CD4-positive, alpha-beta T cell treated with Interleukin-6 at 100 ng/mL for 8 hours (primary cell): ENCODE results near the gene GPATCH2L.
A peak's percentile ranks its signal among the peaks of the same experiment; 100 is the strongest.

Source experiments
- DNase-seq: peaks from one replicate; pipeline ENCODE4 v3.0.0-alpha.2; 2020; ENCODE audit warnings: mixed read lengths, low spot score

GPATCH2L gene

DNA sequence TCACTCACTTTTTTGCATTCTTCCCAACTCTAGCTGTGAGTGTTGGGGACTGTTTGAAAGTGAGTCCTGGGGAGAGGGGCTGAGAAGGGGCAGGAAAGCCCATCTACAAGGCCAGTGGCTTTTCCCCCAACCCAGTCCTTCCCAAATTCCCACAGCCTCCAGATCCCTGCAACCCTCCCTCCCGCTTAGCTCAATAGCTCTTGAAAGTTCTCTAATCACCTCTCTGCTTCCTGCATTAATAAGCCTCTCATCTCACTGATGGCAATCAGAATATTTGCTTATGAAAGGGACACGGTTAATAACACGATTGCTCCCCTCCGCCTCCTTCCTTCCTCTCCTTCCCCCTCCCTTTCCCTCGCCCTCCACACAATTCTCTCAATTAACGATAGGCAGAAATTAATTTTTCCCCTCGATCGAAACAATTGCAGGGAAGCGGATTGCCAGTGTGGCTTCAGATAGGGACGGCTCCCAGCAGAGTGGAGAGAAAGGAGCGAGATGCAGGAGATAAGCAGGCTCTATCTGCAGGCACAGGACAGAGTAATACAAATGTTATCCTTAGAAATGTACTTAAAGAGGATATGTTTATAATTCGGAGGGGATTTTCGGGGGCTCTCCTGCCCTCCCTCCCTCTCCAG is 15.1 kb upstream of the GPATCH2L start:
- no peak for DNase-seq

DNA sequence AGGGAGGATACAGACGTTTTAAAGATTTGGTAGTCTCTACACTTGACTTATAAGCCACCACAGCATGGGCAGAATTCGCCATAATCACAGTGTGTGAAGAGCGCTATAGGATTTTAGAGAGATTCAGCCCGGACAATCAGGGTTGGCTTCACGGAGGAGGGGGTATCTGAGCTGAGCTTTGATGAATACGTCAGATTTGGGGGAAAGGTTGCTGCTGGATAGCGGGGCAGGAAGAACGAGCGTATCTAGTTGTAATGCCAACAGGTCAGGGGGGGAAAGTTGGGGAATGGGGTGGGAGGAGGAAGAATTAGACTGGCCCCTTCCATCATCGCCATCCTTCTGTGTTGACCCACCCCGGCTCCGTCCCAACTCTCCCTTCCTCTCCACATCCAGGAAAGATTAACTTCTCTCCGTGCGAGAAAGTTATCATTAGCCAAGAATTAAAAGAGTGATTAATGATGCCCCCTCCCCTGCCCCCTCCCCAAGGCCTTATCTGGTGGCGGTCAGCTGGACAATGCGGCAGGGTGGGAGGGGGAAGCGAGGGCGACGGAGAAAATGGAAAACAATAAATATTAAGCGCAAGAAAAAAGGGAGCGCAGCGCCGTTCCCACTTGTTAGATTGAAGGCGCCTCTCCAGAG is 13.5 kb upstream of the GPATCH2L start:
- no peak for DNase-seq

- no peak for DNase-seq
These were observed 12.7 kb upstream of the GPATCH2L start for GRCh38 chr14:76138758-76139723.

DNA sequence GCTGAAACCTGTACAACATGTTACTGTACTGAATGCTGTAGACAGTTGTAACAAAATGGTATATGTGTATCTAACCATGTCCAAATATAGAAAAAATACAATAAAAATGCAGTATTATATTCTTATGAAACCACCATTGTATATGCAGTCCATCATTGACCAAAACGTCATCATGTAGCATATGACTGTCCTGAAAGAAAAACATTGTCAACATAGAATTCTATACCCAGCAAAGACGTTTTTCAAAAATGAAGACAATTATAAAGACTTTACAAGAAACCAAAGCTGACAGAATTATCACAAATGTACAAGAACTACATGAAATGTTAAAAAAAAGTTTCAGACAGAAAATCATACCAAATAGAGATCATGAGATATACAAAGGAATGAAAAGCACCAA is 8.1 kb upstream of the GPATCH2L start:
- no peak for DNase-seq

DNA sequence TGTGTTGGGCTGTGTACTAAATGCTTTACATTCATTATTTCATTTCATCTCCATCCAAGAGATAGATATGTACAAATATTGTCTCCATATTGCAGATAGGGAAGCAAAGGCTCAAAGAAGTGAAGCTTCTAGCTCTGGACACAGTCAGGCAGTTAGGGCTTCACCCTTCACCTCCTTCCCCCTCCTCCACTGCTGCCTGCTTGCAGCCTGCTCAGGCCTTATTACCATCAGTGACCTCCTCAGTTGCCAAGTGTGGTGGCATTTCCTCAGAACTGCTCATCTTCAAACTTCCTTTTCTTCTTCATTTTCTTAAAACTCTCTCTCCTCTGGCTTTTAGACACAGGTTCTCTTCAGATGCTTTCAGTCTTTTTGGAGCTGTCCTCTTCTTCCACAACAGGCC is 4.7 kb upstream of the GPATCH2L start:
- no peak for DNase-seq

- DNase-seq: no peak
These were observed 2.5 kb upstream of the GPATCH2L start for GRCh38 chr14:76149196-76149595.

GRCh38 chr14:76152333-76152681 is 585 bp downstream of the GPATCH2L start:
- peak; percentile 75 for DNase-seq

GRCh38 chr14:76153919-76154318 is 2.2 kb downstream of the GPATCH2L start:
- DNase-seq: no peak

- no peak for DNase-seq
These were observed 2.9 kb downstream of the GPATCH2L start for GRCh38 chr14:76154539-76155126.

DNA sequence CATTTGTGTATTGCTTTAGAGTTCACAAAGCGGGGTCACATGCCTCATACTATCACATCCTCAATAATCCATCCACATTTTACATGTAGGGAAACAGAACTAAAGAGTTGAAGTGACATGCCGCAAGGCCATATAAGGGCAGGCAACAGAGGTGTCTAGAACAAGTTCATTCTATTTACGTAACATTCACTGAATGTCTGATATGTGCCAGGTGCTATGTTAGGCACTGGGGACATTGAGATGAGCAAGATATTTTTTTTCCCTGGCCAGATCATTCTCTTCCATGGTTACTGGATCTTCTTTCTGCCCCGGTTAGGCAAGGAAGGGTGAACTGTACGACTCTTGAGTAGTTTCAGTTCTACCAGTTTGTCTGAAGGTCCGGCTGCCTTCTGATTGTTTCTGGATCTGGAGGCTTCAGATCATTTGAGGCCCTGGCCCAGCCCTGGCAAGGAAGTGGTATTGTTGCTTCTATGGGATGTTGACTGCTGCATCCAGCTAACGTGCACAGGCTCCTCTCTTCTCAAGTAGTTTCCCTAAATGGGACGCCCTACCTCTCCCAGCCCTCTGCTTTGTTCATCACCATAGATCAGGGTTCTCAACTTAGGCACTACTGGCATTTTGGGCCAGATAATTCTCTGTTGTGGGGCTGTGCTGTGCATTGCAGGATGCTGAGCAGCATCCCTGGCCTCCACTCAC is 12.1 kb downstream of the GPATCH2L start:
- DNase-seq: no peak

DNA sequence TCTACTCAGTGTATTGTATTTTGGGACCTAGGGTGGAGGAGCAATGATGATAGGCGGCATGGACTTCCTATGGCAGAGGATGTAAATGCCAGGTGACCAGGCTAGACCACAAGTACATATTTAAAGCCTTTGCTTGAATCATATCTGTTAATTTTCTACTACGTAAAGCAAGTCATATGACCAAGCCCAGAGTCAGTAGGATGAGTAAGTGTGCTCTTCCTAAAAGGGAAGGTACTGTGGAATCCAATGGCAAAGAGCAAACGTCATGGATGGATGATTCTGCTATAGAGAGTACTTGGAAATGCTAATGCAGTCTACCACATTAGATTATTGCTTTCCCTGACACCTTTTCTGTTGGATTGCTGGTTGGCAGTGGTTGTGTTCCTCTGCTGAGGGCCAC is 16.8 kb downstream of the GPATCH2L start:
- no peak for DNase-seq

GRCh38 chr14:76169776-76170175 is 18.1 kb downstream of the GPATCH2L start:
- no peak for DNase-seq

GRCh38 chr14:76174982-76175381 is 23.3 kb downstream of the GPATCH2L start:
- DNase-seq: no peak

- DNase-seq: no peak
These were observed 24.2 kb downstream of the GPATCH2L start for GRCh38 chr14:76175942-76176341.

DNA sequence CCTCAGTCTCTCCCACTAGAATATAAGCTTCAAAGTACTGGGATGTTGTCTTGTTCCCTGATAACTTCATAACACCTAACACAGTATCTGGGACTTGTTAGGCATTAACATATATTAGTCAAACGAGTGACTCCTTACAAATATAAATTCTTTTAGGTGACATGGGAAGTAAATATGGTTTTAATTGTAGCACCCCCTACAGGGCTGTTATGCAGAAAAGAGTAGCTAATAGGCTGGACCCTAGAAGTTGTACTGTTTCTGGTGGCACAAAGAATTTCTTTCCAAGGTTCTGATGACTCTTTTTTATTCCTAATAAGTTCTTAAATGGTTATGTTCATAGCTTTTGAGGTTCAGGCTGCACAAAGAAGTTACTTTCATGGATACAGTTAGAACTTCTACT is 29.8 kb downstream of the GPATCH2L start:
- no peak for DNase-seq

GRCh38 chr14:76186308-76187027 is 34.7 kb downstream of the GPATCH2L start:
- DNase-seq: no peak

GRCh38 chr14:76191297-76191696 is 39.6 kb downstream of the GPATCH2L start:
- no peak for DNase-seq

DNA sequence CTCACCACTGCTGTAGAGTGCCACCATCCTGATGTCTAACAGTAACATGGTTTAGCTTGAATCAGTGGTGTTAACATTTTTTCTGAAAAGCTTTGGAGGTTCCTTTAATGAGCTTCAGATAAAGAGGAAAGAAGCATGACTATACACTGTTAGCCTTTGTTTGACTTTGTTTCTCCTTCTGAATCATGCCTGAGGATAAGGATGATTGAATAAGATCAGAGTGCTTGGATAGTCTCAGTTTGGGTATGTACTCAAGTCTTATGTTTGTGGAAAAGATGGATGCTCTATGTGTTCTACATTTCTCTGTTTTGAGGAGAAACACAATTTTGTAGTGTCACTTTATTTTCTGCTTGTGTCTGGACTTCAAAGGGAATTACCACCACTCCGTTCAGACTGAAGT is 42.0 kb downstream of the GPATCH2L start:
- DNase-seq: no peak

GRCh38 chr14:76194327-76194726 is 42.6 kb downstream of the GPATCH2L start:
- DNase-seq: no peak

- DNase-seq: no peak
These were observed 43.3 kb downstream of the GPATCH2L start for GRCh38 chr14:76195003-76195402.

- DNase-seq: no peak
These were observed 45.4 kb downstream of the GPATCH2L start for GRCh38 chr14:76196980-76197695.
